Measurements from ENCODE around the gene MAPKAP1.

- TF ChIP-seq POLR2A (IDR thresholded peaks at IDR 0.05; ENCODE audit: low read depth, low read length) = no peak
- no peak for TF ChIP-seq POLR2AphosphoS5 (IDR thresholded peaks at IDR 0.05; ENCODE audit: low read depth, low read length)
- no peak for TF ChIP-seq TAF1 (IDR thresholded peaks at IDR 0.05; ENCODE audit: borderline replicate concordance, low read depth, low read length)
Measured at GRCh38 chr9:125746774-125747052, 39.7 kb upstream of the MAPKAP1 start.
